H7 (cell line): ENCODE data around the gene WDR82. TPM values are rescaled to one million over a fixed set of nuclear protein-coding genes. Genes with fewer than 3 reads are reported as not detected.

Source experiments
- DNase-seq: peaks from one replicate; pipeline ENCODE4 v3.0.0; 2012
- H3K27me3 ChIP-seq: 2 replicates; pipeline ENCODE4 v1.6.0; 2011; ENCODE audit warnings: mild to moderate bottlenecking, low read length; ENCODE audit not compliant: control insufficient read depth, insufficient read depth
- H3K36me3 ChIP-seq: replicated peaks from 2 replicates; pipeline ENCODE4 v1.5.1; 2011; ENCODE audit warnings: low read length; ENCODE audit not compliant: control insufficient read depth, insufficient read depth
- H3K4me3 ChIP-seq: 2 replicates; pipeline ENCODE4 v1.5.1; 2011; ENCODE audit warnings: low read depth, mild to moderate bottlenecking, control low read depth, low read length, moderate library complexity; ENCODE audit not compliant: insufficient read depth
- total RNA-seq: library from RNA; depleted of rRNA; stranded (reverse); fragments of >200 nt; shearing (Covaris generic); gene quantifications from 2 replicates; pipeline ENCODE4 v1.2.3, GENCODE V29; 2014

Gene WDR82
- total RNA-seq, 1 experiment from 2014 or later = 60.3 TPM

GRCh38 chr3:52247409-52248164, 30.9 kb downstream of the WDR82 start:
- DNase-seq = peak; percentile 39
- H3K4me3 ChIP-seq = no peak overlapping the region
- peaks cover 27% of the 10 kb centered on the region for H3K27me3 ChIP-seq
- H3K36me3 ChIP-seq = peaks cover 5% of the 10 kb centered on the region

DNA sequence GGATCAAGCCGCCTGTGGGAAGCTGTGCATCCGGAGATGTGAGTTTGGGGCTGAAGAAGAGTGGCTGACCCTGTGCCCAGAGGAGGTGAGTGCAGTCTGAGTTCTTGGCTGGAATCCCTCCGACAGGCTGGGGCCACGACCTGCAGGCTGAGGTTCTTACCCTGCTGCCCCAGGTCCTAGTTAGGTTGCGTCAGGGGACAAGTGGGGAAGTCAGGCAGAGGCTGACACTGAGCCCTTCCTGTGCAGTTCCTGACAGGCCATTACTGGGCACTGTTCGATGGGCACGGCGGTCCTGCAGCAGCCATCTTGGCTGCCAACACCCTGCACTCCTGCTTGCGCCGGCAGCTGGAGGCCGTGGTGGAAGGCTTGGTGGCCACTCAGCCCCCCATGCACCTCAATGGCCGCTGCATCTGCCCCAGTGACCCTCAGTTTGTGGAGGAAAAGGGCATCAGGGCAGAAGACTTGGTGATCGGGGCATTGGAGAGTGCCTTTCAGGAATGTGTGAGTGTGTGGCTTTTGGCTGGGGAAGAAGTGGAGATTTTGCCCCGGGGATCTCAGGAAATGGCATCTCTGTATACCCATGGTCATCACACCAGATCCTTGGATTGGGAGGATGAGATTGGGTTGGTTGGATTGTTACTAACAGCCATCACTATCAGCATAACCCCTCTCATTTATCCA, 31.6 kb downstream of the WDR82 start:
- peak; percentile 50 for DNase-seq
- peaks cover 27% of the 10 kb centered on the region for H3K27me3 ChIP-seq
- H3K36me3 ChIP-seq = peaks cover 5% of the 10 kb centered on the region
- no peak overlapping the region for H3K4me3 ChIP-seq

DNA sequence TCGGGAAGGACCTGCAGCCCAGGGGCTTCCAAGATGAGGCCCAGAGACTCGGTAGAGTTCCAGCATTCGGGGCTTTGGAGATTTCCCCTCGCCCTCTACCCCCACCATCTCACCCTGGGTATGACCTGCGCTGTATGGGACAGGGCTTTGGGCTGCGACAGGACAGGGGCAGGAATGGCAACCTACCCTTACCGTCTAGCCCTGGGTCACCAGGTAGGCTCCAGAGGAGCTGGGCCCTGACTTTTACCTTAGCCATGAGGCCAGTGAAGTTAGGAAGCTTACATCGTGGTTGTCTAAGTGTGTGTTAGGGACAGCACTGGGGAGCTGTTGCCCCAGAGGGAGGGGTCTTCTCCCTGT, 32.2 kb downstream of the WDR82 start:
- Histone ChIP-seq H3K4me3 (peak overlapping the region; percentile 54), H3K27me3 (peaks cover 27% of the 10 kb centered on the region), H3K36me3 (peaks cover 3% of the 10 kb centered on the region)
- no peak for DNase-seq

DNA sequence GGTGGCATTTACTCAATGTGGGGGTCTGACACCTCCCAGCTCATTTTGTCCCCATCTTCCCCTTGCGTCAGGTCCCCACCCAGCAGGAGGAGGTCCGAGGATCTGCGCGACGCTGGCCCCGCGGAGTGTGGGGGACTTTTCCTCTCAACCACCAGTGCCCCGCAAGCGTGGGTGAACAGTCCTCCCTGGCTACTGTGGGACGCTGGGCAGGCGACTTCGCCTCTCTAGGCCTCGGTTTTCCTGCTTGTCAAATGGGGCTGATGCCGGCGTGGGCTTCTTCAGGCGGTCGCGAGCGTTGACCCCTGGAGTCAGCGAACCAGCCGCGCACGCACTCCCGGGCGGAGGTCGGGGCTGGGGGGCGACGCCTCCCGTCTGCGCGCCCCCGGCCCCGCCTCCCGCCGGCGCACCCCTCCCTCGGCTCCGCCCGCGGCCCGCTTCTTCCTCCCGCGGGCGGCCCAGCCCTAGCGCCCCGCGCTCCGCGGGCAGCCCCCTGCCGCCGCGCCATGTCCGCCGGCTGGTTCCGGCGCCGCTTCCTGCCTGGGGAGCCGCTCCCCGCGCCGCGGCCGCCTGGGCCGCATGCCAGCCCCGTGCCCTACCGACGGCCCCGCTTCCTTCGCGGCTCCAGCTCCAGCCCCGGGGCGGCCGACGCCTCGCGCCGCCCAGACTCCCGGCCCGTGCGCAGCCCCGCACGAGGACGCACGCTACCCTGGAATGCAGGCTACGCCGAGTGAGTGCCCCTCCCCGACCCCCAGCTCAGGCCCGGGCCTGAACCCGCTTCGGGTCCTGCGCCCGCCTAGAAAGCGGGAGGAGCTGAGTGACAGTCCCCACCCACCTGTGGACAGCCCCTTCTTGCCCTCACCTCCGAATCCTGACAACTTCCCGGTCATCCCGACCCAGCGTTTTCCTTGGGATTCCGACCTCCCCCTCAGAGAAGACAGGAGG, 32.9 kb downstream of the WDR82 start, which contains the start of gene PPM1M:
TSS of gene PPM1M (plus strand) at position 438 of the 942 bp plus-strand sequence. CDS start at position 504, 66 bp downstream.
- DNase-seq = peak; percentile 95
- H3K4me3 ChIP-seq = peak within 1 kb of the TSS; percentile 54
- peaks cover 3% of the 10 kb centered on the region for H3K36me3 ChIP-seq
- peaks cover 27% of the 10 kb centered on the region for H3K27me3 ChIP-seq

DNA sequence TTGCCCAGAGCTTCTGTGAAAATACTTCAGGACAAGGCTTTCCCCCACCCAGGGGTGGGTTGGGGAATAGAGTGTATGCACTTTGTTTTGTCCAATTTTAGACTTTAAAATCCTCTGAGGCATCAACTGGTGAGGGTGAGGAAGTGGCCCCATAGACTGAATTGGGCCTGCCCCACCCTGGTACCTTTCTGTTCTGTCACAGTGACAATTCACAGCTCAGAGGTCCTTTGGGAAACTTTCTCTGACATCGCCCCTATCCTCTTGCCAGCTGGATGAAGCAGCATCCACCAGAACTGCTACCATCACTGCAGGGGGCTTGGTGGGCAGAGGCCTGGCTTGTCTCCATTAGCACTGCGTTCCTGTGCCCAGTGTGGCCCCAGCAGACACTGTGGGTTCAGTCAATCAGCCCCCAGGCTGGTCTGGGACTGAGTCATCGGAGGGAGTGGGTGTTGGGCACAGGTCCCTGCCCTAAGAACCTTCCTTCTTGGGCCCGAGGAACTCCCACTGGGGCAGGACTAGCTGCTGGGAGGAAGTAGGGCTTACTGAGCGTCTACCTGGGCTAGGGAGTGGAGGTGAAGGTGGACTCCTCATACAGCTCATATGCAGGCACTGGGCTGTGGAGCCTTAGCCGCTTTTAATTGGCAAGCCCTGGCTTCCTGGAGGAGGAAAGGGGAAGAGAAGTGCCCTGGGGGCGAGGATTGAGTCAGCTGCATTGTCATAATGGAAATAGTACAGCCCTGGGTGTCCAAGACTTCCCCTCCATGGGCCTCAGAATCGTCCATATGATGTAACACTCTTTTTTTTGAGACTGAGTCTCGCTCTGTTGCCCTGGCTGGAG, 34.4 kb downstream of the WDR82 start:
- Histone ChIP-seq H3K36me3 (no peaks in the 10 kb centered on the region; the same call in 1 of the 2 replicates), H3K27me3 (peaks cover 27% of the 10 kb centered on the region), H3K4me3 (no peak overlapping the region)
- DNase-seq = peak; percentile 41

- Histone ChIP-seq H3K36me3 (no peaks in the 10 kb centered on the region), H3K27me3 (peaks cover 24% of the 10 kb centered on the region), H3K4me3 (no peak overlapping the region)
- DNase-seq = no peak
Observed at GRCh38 chr3:52242039-52242438, 36.4 kb downstream of the WDR82 start.

GRCh38 chr3:52240886-52241370, 37.5 kb downstream of the WDR82 start:
- no peak for DNase-seq
- Histone ChIP-seq H3K36me3 (no peaks in the 10 kb centered on the region), H3K4me3 (no peak overlapping the region), H3K27me3 (peaks cover 13% of the 10 kb centered on the region)

- DNase-seq = peak; percentile 55
- peaks cover 10% of the 10 kb centered on the region for H3K27me3 ChIP-seq
- no peaks in the 10 kb centered on the region for H3K36me3 ChIP-seq
- H3K4me3 ChIP-seq = no peak overlapping the region
Observed at GRCh38 chr3:52240059-52240885, 38.2 kb downstream of the WDR82 start.

- peaks cover 3% of the 10 kb centered on the region for H3K36me3 ChIP-seq
- H3K27me3 ChIP-seq = no peaks in the 10 kb centered on the region; the same call in none of the 2 replicates
- peak; percentile 99 for DNase-seq
- H3K4me3 ChIP-seq = peak within 1 kb of the TSS; percentile 97
Observed at GRCh38 chr3:52238761-52239701, 39.4 kb downstream of the WDR82 start, which contains the start of gene TWF2. TWF2 (minus strand) TSS chr3:52239158; CDS start chr3:52239016, 142 bp downstream.

DNA sequence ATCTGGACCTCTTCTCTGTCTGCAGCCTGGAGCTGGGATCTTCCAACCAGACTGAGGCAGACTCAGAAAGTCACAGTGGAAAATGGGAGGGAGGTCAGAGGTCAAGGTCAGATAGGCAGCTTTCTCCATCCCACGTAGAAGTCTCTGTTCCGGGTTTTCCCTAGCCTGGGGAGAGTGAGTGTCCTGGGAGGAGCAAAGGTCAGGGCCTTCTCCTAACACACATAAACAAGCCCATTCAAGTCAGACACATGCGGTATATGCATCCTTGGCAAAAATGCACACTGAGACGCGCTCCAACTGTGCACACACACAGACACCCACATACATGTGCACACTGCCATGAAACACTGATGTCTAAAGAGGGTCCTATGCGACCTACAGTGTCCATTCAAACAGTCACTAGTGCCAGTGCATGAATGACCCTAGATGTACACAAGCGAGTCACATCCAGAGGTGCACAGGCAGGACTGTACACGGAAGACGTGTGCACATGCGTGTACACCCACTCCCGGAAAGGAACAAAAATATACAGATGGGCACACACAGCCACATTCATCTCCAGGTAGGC, 40.2 kb downstream of the WDR82 start:
- Histone ChIP-seq H3K27me3 (no peaks in the 10 kb centered on the region), H3K36me3 (peaks cover 3% of the 10 kb centered on the region), H3K4me3 (peak overlapping the region; percentile 97)
- peak; percentile 73 for DNase-seq

GRCh38 chr3:52237657-52238172, 40.7 kb downstream of the WDR82 start:
- Histone ChIP-seq H3K27me3 (no peaks in the 10 kb centered on the region), H3K36me3 (peaks cover 3% of the 10 kb centered on the region), H3K4me3 (no peak overlapping the region)
- peak; percentile 89 for DNase-seq
